ENCODE data around the gene SPATA31E1. TPM values are rescaled to one million over a fixed set of nuclear protein-coding genes. Genes with fewer than 3 reads are reported as not detected.
"Not testable (repeated sequence)": the region's sequence is repeated elsewhere in the genome, so short reads cannot be mapped to it uniquely, and the experiment has no call there.

The SPATA31E1 gene
- total and polyA plus RNA-seq, 12 donors = not detected

DNA sequence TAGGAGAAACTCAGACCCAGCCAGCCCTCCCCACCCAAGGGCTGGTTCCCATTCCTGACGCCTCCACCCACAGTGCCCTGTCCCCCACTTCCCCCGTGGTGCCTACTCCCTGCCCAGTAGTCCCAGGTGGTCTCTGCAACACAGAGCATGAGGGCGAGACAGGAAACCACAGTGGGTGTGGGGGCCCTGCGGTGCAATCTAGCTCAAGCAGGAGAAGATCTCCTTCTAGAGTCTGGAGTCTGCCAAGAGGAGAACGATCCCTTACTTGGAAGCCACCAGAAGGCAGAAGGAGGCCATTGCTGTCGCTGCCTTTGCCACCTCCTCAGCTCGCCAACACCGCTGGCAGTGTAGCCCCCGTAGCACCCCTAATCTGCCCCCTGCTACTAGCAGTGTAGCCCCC, 55.2 kb downstream of the SPATA31E1 start:
- ATAC-seq; H3K4me3 ChIP-seq; H3K27me3 ChIP-seq; H3K9me3 ChIP-seq; H3K27ac ChIP-seq; intact Hi-C loops (cut with DNase I); H3K4me1 ChIP-seq; H3K36me3 ChIP-seq; DNase-seq: not testable (repeated sequence)
- 85% methylated on average over 9 of the region's 9 CpGs for WGBS, 2 donors

DNA sequence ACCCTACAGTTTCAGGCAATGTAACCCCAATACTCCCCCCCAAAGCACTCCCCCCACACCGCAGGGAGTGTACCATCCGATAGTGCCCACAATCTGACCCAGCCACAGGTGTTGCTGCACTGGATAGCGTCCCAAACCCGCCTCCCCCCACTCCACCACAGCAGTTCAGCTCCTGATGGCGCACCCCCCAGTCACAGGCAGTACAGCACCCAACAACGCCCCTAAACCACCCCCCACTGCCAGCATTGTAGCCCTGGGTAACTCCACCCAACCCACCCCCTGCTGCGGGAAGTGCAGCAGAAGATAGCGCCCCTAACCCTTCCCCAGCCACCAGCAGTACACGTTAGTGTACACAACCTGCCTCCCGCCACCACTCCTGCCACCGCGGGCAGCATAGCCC, 55.7 kb downstream of the SPATA31E1 start:
- WGBS, 2 donors = 75 to 86% methylated on average over 6 to 8 of the region's 12 CpGs

More for the DNA sequence above, 55.7 kb downstream of the SPATA31E1 start:
- H3K27ac ChIP-seq; H3K9me3 ChIP-seq; H3K4me1 ChIP-seq; H3K27me3 ChIP-seq; ATAC-seq; DNase-seq; H3K4me3 ChIP-seq; intact Hi-C loops (cut with DNase I); H3K36me3 ChIP-seq: not testable (repeated sequence)

Other genes starting within 250 kb of the SPATA31E1 start
- gene CTSL, start 156.8 kb upstream of the SPATA31E1 start, total RNA-seq = 100 to 1,000 TPM; 109 to 189 (median 134) TPM
- gene CTSL, start 156.8 kb upstream of the SPATA31E1 start, polyA plus RNA-seq = 100 to 1,000 TPM in 1 of 2 donors, 10 to 100 TPM in 1; 75.8 to 150 TPM
- not detected for gene SPATA31C1, start 35.1 kb downstream of the SPATA31E1 start, total RNA-seq
- gene SPATA31C1, start 35.1 kb downstream of the SPATA31E1 start, polyA plus RNA-seq = not detected
- 1 to 10 TPM in 9 of 10 donors, under 1 TPM in 1; 1.00 to 6.4 (median 2.3) TPM for gene CDK20, start 91.7 kb downstream of the SPATA31E1 start, total RNA-seq
- 1 to 10 TPM; 3.1 TPM for gene CDK20, start 91.7 kb downstream of the SPATA31E1 start, polyA plus RNA-seq